HepG2 (cell line): ENCODE measurements around the gene DPYD. TPM values are rescaled to one million over a fixed set of nuclear protein-coding genes. Genes with fewer than 3 reads are reported as not detected.

Experiments used
- ATAC-seq: fragments of 200-7000 bp; cut with Tn5 transposase; 3 replicates; pipeline ENCODE4 v1.9.1; 2020; ENCODE audit warnings: mild to moderate bottlenecking, moderate library complexity
- BruUV-seq: library from RNA; stranded (reverse); fragments of 400-500 nt; replicated peaks from 2 replicates; lab custom pipeline; 2021; lab: Mats Ljungman, UMichigan
- CTCF ChIA-PET: fragments of 300-600 bp; formaldehyde crosslinking; extraction: SDS; loops from one replicate; lab custom pipeline; 2021; ENCODE audit warnings: low total read pairs, inconsistent platforms, low intra/inter-chr PET ratio; lab: Yijun Ruan, JAX
- POLR2A ChIA-PET: fragments of 350-600 bp; sonication (Branson Sonifier 250); formaldehyde crosslinking; loops from one replicate; lab custom pipeline; 2020; ENCODE audit warnings: antibody characterized with exemption, inconsistent platforms; lab: Yijun Ruan, JAX
- DNase-seq: peaks from one replicate; pipeline ENCODE4 v3.0.0-alpha.2; 2015; ENCODE audit warnings: low spot score
- FAIRE-seq: peaks from 3 replicates; lab custom pipeline; 2011; peaks lifted over from hg19 to GRCh38; lab: Jason Lieb, UNC
- H2AFZ ChIP-seq: one replicate; pipeline ENCODE4 v1.6.1; 2011; ENCODE audit warnings: low read length, inconsistent platforms
- H3K27ac ChIP-seq: fragments of 300-600 bp; 3 replicates; pipeline ENCODE4 v1.8.0; 2011; ENCODE audit warnings: mixed run types, mild to moderate bottlenecking, mixed read lengths, low read length, inconsistent platforms; ENCODE audit not compliant: insufficient read depth; ENCODE audit errors: extremely low read length
- H3K27me3 ChIP-seq, 2 experiments: fragments of 200-600 bp in 1 of 2; 2 replicates in 1 of 2; 3 replicates in 1 of 2; pipeline versions ENCODE4 v1.6.0 to v1.8.0; 2011; ENCODE audit warnings: low read length in 2 of 2, mild to moderate bottlenecking in 2 of 2, moderate library complexity in 2 of 2, inconsistent platforms in 1 of 2; ENCODE audit not compliant: insufficient read depth in 2 of 2, control insufficient read depth in 1 of 2
- H3K36me3 ChIP-seq, 2 experiments: fragments of 200-600 bp in 1 of 2; replicated peaks in 1 of 2; 2 replicates in 1 of 2; 3 replicates in 1 of 2; pipeline versions ENCODE4 v1.5.1 to v1.8.0; 2011; ENCODE audit warnings: low read length in 2 of 2, inconsistent platforms in 1 of 2; ENCODE audit not compliant: insufficient read depth in 2 of 2, control insufficient read depth in 1 of 2
- H3K4me1 ChIP-seq: 2 replicates; pipeline ENCODE4 v1.5.1; 2012; ENCODE audit warnings: low read length, inconsistent platforms; ENCODE audit not compliant: insufficient read depth
- H3K4me2 ChIP-seq: 2 replicates; pipeline ENCODE4 v1.6.0; 2011; ENCODE audit warnings: low read depth, low read length, inconsistent platforms
- H3K4me3 ChIP-seq, 3 experiments: fragments of 200-600 bp in 1 of 3; sonication (generic), shearing (Covaris generic) in 1 of 3; replicated peaks in 1 of 3; 2 replicates each; pipeline ENCODE4 v1.5.1; 2011 to 2016; ENCODE audit warnings: low read length in 3 of 3, inconsistent platforms in 2 of 3, low read depth in 2 of 3, mild to moderate bottlenecking in 2 of 3, control low read depth in 1 of 3, mixed read lengths in 1 of 3; ENCODE audit not compliant: insufficient read depth in 1 of 3
- H3K79me2 ChIP-seq: one replicate; pipeline ENCODE4 v1.6.1; 2011; ENCODE audit warnings: low read length, inconsistent platforms; ENCODE audit not compliant: insufficient read depth
- H3K9ac ChIP-seq: 2 replicates; pipeline ENCODE4 v1.6.0; 2011; ENCODE audit warnings: mild to moderate bottlenecking, low read depth, low read length, inconsistent platforms; ENCODE audit not compliant: insufficient read depth
- H3K9me3 ChIP-seq: 2 replicates; pipeline ENCODE4 v1.5.1; 2012; ENCODE audit warnings: mild to moderate bottlenecking, low read length
- H4K20me1 ChIP-seq: 2 replicates; pipeline ENCODE4 v1.6.0; 2011; ENCODE audit warnings: inconsistent platforms, mild to moderate bottlenecking, low read length, moderate library complexity; ENCODE audit not compliant: insufficient read depth
- ASH2L ChIP-seq: fragments of 300-600, 200-600 bp; sonication (generic); IDR thresholded peaks from 2 replicates; pipeline ENCODE4 v1.7.0; 2017; ENCODE audit warnings: low read depth, mild to moderate bottlenecking, moderate library complexity, mixed read lengths, low read length; ENCODE audit not compliant: insufficient read length
- ATF7 ChIP-seq, 2 experiments: fragments of 450-650 bp in 1 of 2; sonication (generic) in 1 of 2; formaldehyde crosslinking in 1 of 2; IDR thresholded peaks; 2 replicates each; pipeline versions ENCODE4 v1.4.0 to v1.6.1; 2016 to 2020; ENCODE audit warnings: antibody characterized with exemption in 1 of 2, mild to moderate bottlenecking in 1 of 2, missing genetic modification reagents in 1 of 2
- FOXM1 ChIP-seq: sonication (generic); formaldehyde crosslinking; IDR thresholded peaks from 2 replicates; pipeline ENCODE4 v1.5.0; 2020; ENCODE audit warnings: missing genetic modification reagents
- HMGXB4 ChIP-seq, 2 experiments: sonication (generic) in 1 of 2; formaldehyde crosslinking in 1 of 2; IDR thresholded peaks; 2 replicates each; pipeline versions ENCODE4 v1.4.0 to v1.6.1; 2018 to 2020; ENCODE audit warnings: missing genetic modification reagents in 2 of 2, borderline replicate concordance in 1 of 2, low read depth in 1 of 2, mild to moderate bottlenecking in 1 of 2, missing biosample characterization in 1 of 2
- MTF2 ChIP-seq: sonication (generic); formaldehyde crosslinking; IDR thresholded peaks from 2 replicates; pipeline ENCODE4 v1.5.0; 2020; ENCODE audit warnings: missing genetic modification reagents, borderline replicate concordance
- NFE2L2 ChIP-seq: fragments of 150-350 bp; IDR thresholded peaks from 2 replicates; pipeline ENCODE4 v1.6.1; 2014; ENCODE audit warnings: low read length
- SMC3 ChIP-seq: IDR thresholded peaks from 2 replicates; pipeline ENCODE4 v1.6.1; 2011; ENCODE audit warnings: low read length, improper control_type of control experiment
- TEAD2 ChIP-seq: sonication (generic); formaldehyde crosslinking; IDR thresholded peaks from 2 replicates; pipeline ENCODE4 v1.9.0; 2021; ENCODE audit warnings: missing genetic modification reagents
- TOE1 ChIP-seq: sonication (generic); formaldehyde crosslinking; IDR thresholded peaks from 2 replicates; pipeline ENCODE4 v1.4.0; 2020; ENCODE audit warnings: mild to moderate bottlenecking, missing genetic modification reagents
- ZBTB42 ChIP-seq: sonication (generic); formaldehyde crosslinking; IDR thresholded peaks from 2 replicates; pipeline ENCODE4 v1.5.0; 2020; ENCODE audit warnings: mild to moderate bottlenecking, missing genetic modification reagents
- ZNF331 ChIP-seq: sonication (generic); formaldehyde crosslinking; IDR thresholded peaks from 2 replicates; pipeline ENCODE4 v1.4.0; 2020; ENCODE audit warnings: missing genetic modification reagents
- ZNF556 ChIP-seq: sonication (generic); formaldehyde crosslinking; IDR thresholded peaks from 2 replicates; pipeline ENCODE4 v1.4.0; 2020; ENCODE audit warnings: mild to moderate bottlenecking, missing genetic modification reagents, borderline replicate concordance
- ZNF775 ChIP-seq: sonication (generic); formaldehyde crosslinking; IDR thresholded peaks from 2 replicates; pipeline ENCODE4 v1.4.0; 2020; ENCODE audit warnings: missing genetic modification reagents, mild to moderate bottlenecking, moderate library complexity, borderline replicate concordance
- ZNF790 ChIP-seq: sonication (generic); formaldehyde crosslinking; IDR thresholded peaks from 2 replicates; pipeline ENCODE4 v1.8.0; 2022; ENCODE audit warnings: missing genetic modification reagents, mild to moderate bottlenecking, borderline replicate concordance
- ZNF839 ChIP-seq: sonication (generic); formaldehyde crosslinking; IDR thresholded peaks from 2 replicates; pipeline ENCODE4 v1.4.0; 2020; ENCODE audit warnings: missing genetic modification reagents, mild to moderate bottlenecking, borderline replicate concordance
- WGBS: methylation state at CpG from one replicate; pipeline ENCODE4 v1.1.6; 2017; ENCODE audit warnings: low lambda C conversion rate; 5-methylcytosine and 5-hydroxymethylcytosine counted together
- in situ Hi-C: cut with HindIII; loops from 2 replicates; pipeline ENCODE4 v1.10.0; 2017; ENCODE audit warnings: low pct_unique_long_range_greater_than_20kb; ENCODE audit not compliant: extremely low pct_ligation_motif_present
- intact Hi-C: fragments of 100-400 bp; cut with micrococcal nuclease; formaldehyde crosslinking; loops from one replicate; pipeline ENCODE4 v1.10.0; 2022; ENCODE audit not compliant: unreplicated experiment
- polyA plus RNA-seq, 8 experiments: library from polyadenylated mRNA; depleted of rRNA in 3 of 8; stranded (reverse) in 7 of 8; unstranded in 1 of 8; fragments of >200 nt; fragmentation: Illumina TruSeq in 4 of 8; extraction: Trizol in 4 of 8; gene quantifications; 2 replicates each; pipeline versions ENCODE4 v1.2.1 to v1.2.3, GENCODE V29; 2011 to 2016; ENCODE audit warnings: low read depth in 4 of 8, missing spikeins in 1 of 8, mixed read lengths in 1 of 8; ENCODE audit not compliant: insufficient read depth in 1 of 8
- total RNA-seq, 5 experiments: library from RNA; depleted of rRNA; stranded (reverse); fragments of >200 nt; fragmentation: Illumina TruSeq; extraction: Trizol; gene quantifications; 2 replicates each; pipeline ENCODE4 v1.2.3, GENCODE V29; 2016; ENCODE audit warnings: low read depth in 1 of 5

DPYD gene
- total and polyA plus RNA-seq, 2 of the 13 experiments (the other 11 are each of a cell fraction or from before 2014, with no cell fraction given), result 1.3 to 3.4 TPM

DNA sequence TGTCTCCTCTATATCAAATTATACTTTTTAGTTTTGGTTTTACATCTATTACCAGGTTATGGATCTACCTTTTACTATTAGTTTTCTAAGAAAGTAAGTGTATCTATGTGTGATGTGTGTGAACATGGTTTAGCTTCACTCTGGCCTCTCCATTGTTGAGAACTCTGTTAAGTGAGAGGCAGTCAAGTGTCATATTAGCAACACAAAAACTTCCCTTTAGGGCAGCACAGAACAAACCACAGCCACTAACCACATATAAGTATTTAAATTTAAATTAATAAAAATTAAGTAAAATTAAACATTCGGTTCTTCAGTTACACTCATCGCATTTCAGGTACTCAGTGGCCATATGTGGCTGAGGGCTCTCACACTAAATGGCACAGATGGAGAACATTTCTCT, 96.6 kb downstream of the DPYD start:
- DNase-seq, result no peak
- FAIRE-seq, result no peak
- Histone ChIP-seq H3K4me3 (no peak overlapping the region), H3K36me3 (no peaks in the 10 kb centered on the region), H3K79me2 (no peaks in the 10 kb centered on the region), H3K4me2 (no peak overlapping the region), H3K27ac (no peak overlapping the region), H3K27me3 (no peaks in the 10 kb centered on the region; a peak in 1 of 5 replicates), H3K9me3 (no peaks in the 10 kb centered on the region), H2AFZ (no peak overlapping the region), H4K20me1 (no peaks in the 10 kb centered on the region), H3K4me1 (no peaks in the 10 kb centered on the region), H3K9ac (no peak overlapping the region)
- CTCF ChIA-PET, result no interaction called here
- ATAC-seq, result no peak
- POLR2A ChIA-PET, result no interaction called here
- no peak for TF ChIP-seq ASH2L
- no peak for TF ChIP-seq TOE1
- no peak for TF ChIP-seq ZBTB42
- TF ChIP-seq FOXM1, result no peak
- TF ChIP-seq MTF2, result no peak
- no peak for TF ChIP-seq ZNF839 (CRISPR knock-in tag)
- no peak for TF ChIP-seq ZNF790 (CRISPR knock-in tag)
- no peak for TF ChIP-seq NFE2L2
- TF ChIP-seq ZNF775 (CRISPR knock-in tag), result no peak
- no TSS peak for BruUV-seq
- intact Hi-C loops (loop anchor here (5.0 kb wide), 2 partner anchors 228 to 637 kb away; no protein-coding TSS in a partner anchor), in situ Hi-C loops (no loop called here)
- WGBS, result 77% methylated on average over 2 of the region's 2 CpGs

GRCh38 chr1:97820470-97821188, 100.2 kb downstream of the DPYD start:
- ChIA-PET POLR2A (no interaction called here), CTCF (no interaction called here)
- no peaks in the 10 kb centered on the region for H3K36me3 ChIP-seq
- H3K27me3 ChIP-seq, result no peaks in the 10 kb centered on the region; a peak in 1 of 5 replicates
- no peak overlapping the region for H3K27ac ChIP-seq
- no peaks in the 10 kb centered on the region for H3K79me2 ChIP-seq
- no peaks in the 10 kb centered on the region for H3K4me1 ChIP-seq
- WGBS, result 16% methylated on average over 6 of the region's 6 CpGs
- FAIRE-seq, result no peak
- H3K4me2 ChIP-seq, result no peak overlapping the region
- no peaks in the 10 kb centered on the region for H3K9me3 ChIP-seq
- H3K4me3 ChIP-seq, result no peak overlapping the region
- ATAC-seq, result peak; percentile 67
- H3K9ac ChIP-seq, result no peak overlapping the region
- in situ Hi-C loops, result no loop called here
- H2AFZ ChIP-seq, result no peak overlapping the region
- DNase-seq, result peak; percentile 5
- no peaks in the 10 kb centered on the region for H4K20me1 ChIP-seq
- no TSS peak for BruUV-seq
- intact Hi-C loops, result loop anchor here (1.0 to 5.0 kb wide), 3 partner anchors 232 to 854 kb away; no protein-coding TSS in a partner anchor
- TF ChIP-seq SMC3 (peak; percentile 21; the same call in 1 of the 2 replicates), ZNF331 (CRISPR knock-in tag) (no peak), ZNF556 (CRISPR knock-in tag) (no peak), HMGXB4 (CRISPR knock-in tag; IDR thresholded peaks at IDR 0.05; ENCODE audit: borderline replicate concordance in 1 of 2, low read depth in 1 of 2) (no peak), TEAD2 (CRISPR knock-in tag) (no peak), ATF7 (IDR thresholded peaks at IDR 0.05) (peak; percentile 75), ATF7 (CRISPR knock-in tag; IDR thresholded peaks at IDR 0.05) (no peak)
